NCI-H226 (cell line): ENCODE data around the gene TBCD.
"Not testable (repeated sequence)": the region's sequence is repeated elsewhere in the genome, so short reads cannot be mapped to it uniquely, and the experiment has no call there.

Source experiments
- DNase-seq: peaks from one replicate; pipeline ENCODE4 v3.0.0-alpha.2; 2015

TBCD gene

GRCh38 chr17:82978765-82979349 lies 227.0 kb downstream of the TBCD start:
- DNase-seq = no peak

DNA sequence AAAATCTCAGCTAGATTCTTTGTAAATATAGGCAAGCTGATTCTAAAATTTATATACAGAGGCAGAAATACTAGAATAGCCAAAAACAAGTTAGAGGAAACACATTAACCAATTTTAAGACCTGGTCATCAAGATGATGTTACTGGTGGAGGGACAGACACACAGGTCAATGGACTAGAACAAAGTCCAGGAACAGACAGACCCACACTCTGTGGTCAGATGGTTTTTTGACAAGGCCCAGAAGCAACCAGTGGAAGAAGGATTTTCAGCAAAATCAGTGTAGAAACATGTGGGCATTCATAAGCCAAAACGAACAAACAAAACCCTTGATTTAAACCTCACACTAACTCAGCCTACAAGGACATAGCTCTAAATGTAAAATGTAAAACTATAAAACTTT lies 227.9 kb downstream of the TBCD start:
- no peak for DNase-seq

DNA sequence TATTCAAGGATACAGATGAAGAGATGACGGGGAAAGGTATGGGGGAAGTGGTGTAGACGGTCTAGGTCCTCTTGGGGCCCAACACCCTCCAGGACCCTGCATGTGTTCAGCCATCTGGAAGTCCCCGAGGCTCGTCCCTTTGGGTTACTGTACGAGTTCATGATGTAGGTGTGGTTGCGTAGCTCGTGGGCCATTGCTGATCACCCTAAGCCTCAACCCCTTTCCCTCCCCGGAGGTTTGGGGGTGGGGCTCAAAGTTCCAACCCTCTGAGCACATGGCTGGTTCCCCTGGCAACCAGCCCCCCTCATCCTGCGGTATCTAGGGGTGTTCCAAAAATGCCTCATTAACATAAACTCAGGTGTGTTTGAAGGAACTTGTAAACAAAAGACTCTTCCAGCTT lies 228.8 kb downstream of the TBCD start:
- no peak for DNase-seq

GRCh38 chr17:82981141-82981730 lies 229.4 kb downstream of the TBCD start:
- no peak for DNase-seq

DNA sequence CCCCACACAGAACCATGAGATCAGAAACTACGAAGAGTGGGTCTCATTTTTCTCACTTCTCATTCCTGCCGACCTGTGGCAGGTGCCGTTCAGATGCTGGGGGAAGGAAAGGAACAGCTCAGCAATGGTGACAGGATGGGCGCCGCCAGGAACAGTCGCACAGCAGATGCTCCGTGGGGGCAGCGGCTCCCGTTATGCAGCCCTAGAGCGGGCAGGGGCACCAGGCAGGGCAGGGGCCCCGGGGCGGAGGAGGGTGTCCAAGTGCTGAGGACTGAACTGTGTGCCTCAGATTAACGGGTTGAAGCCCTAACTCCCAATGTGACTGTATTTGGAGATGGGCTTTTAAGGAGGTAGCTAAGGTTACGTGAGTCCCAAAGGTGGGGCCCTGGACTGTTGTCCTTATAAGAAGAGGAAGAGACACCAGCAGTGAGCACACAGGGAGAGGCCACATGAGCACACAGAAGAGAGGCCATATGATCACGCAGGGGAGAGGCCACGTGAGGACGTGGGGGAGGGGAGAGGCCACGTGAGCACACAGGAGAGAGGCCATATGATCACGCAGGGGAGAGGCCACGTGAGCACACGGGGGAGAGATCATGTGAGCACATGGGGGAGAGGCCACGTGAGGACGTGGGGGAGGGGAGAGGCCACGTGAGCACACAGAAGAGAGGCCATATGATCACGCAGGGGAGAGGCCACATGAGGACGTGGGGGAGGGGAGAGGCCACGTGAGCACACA lies 231.8 kb downstream of the TBCD start:
- DNase-seq = no peak

DNA sequence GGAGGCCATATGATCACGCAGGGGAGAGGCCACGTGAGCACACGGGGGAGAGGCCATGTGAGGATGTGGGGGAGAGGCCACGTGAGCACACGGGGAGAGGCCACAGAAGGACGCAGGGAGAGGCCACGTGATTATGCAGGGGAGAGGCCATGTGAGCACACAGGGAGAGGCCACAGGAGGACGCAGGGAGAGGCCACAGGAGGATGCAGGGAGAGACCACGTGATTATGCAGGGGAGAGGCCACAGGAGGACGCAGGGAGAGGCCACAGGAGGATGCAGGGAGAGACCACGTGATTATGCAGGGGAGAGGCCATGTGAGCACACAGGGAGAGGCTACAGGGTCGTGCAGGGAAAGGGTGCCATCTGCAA lies 232.4 kb downstream of the TBCD start:
- DNase-seq = not testable (repeated sequence)

DNA sequence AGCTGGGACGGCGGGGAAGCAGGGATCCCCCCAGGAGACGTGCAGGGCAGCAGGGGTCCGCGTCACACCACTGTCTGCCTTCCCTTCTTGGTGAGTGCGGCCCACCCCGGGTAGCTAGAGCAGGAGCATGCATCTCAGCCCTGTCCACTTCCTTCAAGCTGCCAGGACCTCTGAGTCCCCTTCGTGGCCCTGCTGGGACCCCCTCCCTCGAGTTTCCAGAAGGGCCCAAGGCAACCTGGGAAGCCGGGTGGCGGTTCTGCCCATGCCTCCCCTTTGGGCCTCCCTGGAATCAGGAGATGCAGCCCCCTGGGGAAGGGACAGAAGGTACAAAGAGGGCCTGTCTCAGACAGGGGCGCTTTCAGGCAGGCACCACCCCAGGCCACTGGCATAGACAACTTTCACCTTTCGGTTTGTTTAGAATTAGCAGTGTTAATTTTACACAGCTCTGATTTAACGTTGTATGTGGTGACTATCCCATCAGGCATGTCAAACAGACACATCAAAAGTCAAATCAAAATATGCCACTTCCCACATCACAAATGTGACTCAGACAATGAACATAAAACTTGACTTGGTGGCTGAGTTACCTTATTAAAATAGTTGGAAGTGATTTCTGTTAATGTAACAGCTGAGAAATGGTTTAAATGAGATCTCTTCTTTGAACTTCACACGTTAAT lies 233.0 kb downstream of the TBCD start:
- DNase-seq = no peak

- DNase-seq = no peak
Observed at GRCh38 chr17:82985428-82985805, 233.6 kb downstream of the TBCD start.

- no peak for DNase-seq
Observed at GRCh38 chr17:82985973-82986372, 234.1 kb downstream of the TBCD start.

- not testable (repeated sequence) for DNase-seq
Observed at GRCh38 chr17:82989051-82989450, 237.2 kb downstream of the TBCD start.

DNA sequence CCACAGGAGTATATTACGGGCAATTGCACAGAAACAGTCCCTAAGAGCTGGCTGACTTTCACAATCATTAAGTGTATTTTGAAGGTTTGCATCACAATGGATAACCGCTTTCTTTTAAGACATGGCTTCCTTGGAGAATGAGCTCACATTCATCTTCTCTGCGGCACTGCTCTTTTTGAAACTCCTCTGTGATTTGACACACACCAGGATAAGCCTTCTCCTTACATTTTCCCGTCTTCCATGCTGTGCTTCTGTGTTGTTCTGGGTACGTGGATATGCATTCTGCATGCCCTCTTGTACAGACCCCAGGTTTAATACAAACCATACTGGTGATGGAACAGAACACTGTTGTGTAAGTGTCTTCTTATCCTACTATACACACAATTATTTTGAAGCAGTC lies 238.0 kb downstream of the TBCD start:
- no peak for DNase-seq

GRCh38 chr17:82993005-82993404 lies 241.1 kb downstream of the TBCD start:
- DNase-seq = no peak
